NCI-H748 (cell line): Measurements from ENCODE around the gene PLXDC1.

Source experiments
- DNase-seq: peaks from one replicate; lab custom pipeline; 2025; ENCODE audit not compliant: unreplicated experiment; lab: John Stamatoyannopoulos, UW

PLXDC1 gene

GRCh38 chr17:39099663-39100286 lies 51.7 kb downstream of the PLXDC1 start:
- DNase-seq = no peak

GRCh38 chr17:39098588-39098987 lies 52.8 kb downstream of the PLXDC1 start:
- DNase-seq = no peak

GRCh38 chr17:39097537-39097936 lies 53.9 kb downstream of the PLXDC1 start:
- no peak for DNase-seq

GRCh38 chr17:39097150-39097519 lies 54.3 kb downstream of the PLXDC1 start:
- no peak for DNase-seq

- DNase-seq = peak; percentile 6
Measured at GRCh38 chr17:39096508-39097149, 54.8 kb downstream of the PLXDC1 start.

- DNase-seq = no peak
Measured at GRCh38 chr17:39095309-39095686, 56.1 kb downstream of the PLXDC1 start.

GRCh38 chr17:39094607-39095308 lies 56.7 kb downstream of the PLXDC1 start:
- DNase-seq = no peak

GRCh38 chr17:39092692-39093230 lies 58.7 kb downstream of the PLXDC1 start:
- no peak for DNase-seq

- DNase-seq = no peak
Measured at GRCh38 chr17:39090908-39091665, 60.4 kb downstream of the PLXDC1 start.

- DNase-seq = no peak
Measured at GRCh38 chr17:39090400-39090799, 61.0 kb downstream of the PLXDC1 start.

GRCh38 chr17:39084558-39084957 lies 66.9 kb downstream of the PLXDC1 start:
- DNase-seq = no peak

- DNase-seq = no peak
Measured at GRCh38 chr17:39083270-39083669, 68.2 kb downstream of the PLXDC1 start.

GRCh38 chr17:39082482-39082881 lies 69.0 kb downstream of the PLXDC1 start:
- DNase-seq = no peak

- no peak for DNase-seq
Measured at GRCh38 chr17:39081851-39082250, 69.6 kb downstream of the PLXDC1 start.

GRCh38 chr17:39080421-39081078 lies 70.9 kb downstream of the PLXDC1 start:
- no peak for DNase-seq

- DNase-seq = no peak
Measured at GRCh38 chr17:39079836-39080235, 71.6 kb downstream of the PLXDC1 start.

- DNase-seq = no peak
Measured at GRCh38 chr17:39077866-39078265, 73.6 kb downstream of the PLXDC1 start.

- DNase-seq = no peak
Measured at GRCh38 chr17:39077252-39077651, 74.2 kb downstream of the PLXDC1 start.

- DNase-seq = no peak
Measured at GRCh38 chr17:39074676-39075075, 76.8 kb downstream of the PLXDC1 start.

GRCh38 chr17:39073916-39074315 lies 77.5 kb downstream of the PLXDC1 start:
- no peak for DNase-seq

- DNase-seq = no peak
Measured at GRCh38 chr17:39073353-39073752, 78.1 kb downstream of the PLXDC1 start.
